Measurements from ENCODE around the gene BMPR1A.
A peak's percentile ranks its signal among the peaks of the same experiment; 100 is the strongest.

BMPR1A gene

DNA sequence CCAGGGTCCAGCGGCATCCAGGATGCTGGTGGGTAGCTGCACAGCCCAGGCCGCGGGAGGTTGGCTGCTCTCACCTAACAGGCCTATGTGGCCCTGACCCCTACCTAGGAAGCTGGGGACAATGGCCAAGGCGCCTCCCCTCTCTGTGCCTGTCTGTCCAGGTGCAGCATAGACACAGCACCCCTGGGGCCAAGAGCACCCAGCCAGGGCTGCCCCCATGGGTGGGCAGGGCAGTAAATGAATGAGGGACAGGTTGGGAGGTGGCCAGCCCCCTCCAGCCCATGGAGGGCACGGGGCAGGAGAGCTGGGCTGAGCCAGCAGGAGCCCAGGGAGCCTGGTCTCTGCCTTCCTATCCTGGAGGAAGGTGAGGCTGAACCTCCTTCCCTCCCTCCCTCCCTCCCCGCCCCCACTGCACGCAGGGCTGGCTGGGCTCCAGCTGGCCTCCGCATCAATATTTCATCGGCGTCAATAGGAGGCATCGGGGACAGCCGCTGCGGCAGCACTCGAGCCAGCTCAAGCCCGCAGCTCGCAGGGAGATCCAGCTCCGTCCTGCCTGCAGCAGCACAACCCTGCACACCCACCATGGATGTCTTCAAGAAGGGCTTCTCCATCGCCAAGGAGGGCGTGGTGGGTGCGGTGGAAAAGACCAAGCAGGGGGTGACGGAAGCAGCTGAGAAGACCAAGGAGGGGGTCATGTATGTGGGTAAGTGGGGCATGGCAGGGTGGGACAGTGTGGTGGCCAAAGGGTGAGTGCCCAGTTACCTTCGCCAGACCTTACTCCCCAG, 201.9 kb downstream of the BMPR1A start, which contains the start of gene SNCG:
SNCG (plus strand) TSS at position 484 of the 785 bp plus-strand sequence; CDS start at position 583, 99 bp downstream.
- DNase-seq, result no peak

DNA sequence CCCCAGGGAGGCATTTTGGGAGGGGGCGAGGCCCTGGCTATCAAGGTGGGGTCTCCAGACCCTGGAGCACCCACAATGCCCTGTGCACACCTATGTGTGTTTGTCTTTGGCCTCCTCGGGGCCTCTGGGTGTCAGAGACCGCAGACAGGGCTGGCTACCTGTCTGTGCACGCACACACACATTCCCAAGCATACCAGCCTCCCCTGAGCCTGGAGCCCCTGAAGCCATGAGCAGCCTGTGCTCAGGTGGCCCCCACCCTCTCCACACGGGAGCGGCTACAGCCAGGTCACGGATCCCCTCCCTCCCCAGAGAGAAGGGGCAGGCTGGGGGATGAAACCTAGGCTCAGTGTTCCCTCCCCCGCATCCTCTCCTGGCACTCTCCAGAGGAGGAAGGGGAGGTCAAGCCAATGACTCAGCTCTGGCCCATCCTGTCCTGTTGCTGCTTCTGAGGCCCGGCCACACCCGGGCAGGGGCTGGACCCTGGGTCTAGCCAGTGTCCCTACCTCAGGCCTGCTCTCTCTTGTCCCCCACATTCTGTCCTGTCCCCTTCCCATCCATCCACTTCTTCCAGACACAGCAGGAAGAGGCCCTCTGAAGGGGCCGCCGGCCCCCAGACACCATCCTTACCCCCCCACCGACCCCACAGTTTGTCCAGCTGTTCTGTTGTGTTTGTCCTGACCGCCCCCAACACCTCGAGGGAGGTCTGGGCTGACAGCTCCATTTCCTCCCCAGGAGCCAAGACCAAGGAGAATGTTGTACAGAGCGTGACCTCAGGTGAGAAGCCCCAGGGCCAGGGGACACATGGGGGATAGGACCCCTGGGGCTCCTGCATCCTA, 202.7 kb downstream of the BMPR1A start:
- DNase-seq, result peak; percentile 61

DNA sequence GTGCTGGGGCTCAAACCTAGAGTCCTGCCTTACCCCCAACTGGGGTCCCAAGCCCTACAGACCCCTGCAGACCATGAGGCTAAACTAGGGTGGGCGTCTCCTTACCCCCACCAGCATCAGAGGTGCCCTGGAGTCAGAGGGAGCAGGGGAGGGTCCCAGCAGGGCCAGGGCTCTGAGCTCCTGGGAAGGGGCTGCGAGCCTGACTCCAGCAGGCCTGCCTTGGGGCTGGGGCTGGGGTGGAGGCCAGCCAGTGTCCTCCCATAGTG, 203.3 kb downstream of the BMPR1A start:
- DNase-seq, result no peak

GRCh38 chr10:86960003-86960862, 203.8 kb downstream of the BMPR1A start:
- peak; percentile 76 for DNase-seq

DNA sequence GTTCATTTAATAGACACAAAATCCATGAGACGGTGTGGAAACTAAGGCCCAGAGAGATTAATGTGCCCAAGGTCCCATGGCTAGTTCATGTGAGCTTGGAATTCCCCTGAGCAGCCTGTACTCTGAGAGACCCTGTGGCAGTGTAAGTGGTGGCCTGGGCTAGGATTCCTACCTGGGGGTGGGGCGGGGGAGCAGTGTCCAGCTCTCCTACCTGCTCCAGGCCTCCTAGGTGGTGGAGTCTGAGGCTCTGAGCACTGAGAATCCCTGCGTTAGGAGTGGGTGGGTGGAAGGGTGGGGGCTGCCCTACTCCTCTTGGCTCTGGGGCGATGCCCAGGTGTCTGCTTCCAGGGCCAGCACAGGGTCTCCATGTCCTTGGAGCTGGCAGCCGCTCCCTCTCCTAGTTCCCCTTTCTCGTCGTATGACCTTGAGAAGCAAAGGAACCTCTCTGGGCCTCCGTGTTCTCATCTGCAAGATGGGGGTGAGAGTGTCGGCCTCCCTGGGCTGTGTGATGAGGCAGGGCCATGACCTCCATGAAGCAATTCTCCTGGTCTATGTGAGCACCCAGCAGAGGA, 204.5 kb downstream of the BMPR1A start:
- DNase-seq, result no peak

GRCh38 chr10:86961481-86962091, 205.2 kb downstream of the BMPR1A start:
- peak; percentile 49 for DNase-seq

DNA sequence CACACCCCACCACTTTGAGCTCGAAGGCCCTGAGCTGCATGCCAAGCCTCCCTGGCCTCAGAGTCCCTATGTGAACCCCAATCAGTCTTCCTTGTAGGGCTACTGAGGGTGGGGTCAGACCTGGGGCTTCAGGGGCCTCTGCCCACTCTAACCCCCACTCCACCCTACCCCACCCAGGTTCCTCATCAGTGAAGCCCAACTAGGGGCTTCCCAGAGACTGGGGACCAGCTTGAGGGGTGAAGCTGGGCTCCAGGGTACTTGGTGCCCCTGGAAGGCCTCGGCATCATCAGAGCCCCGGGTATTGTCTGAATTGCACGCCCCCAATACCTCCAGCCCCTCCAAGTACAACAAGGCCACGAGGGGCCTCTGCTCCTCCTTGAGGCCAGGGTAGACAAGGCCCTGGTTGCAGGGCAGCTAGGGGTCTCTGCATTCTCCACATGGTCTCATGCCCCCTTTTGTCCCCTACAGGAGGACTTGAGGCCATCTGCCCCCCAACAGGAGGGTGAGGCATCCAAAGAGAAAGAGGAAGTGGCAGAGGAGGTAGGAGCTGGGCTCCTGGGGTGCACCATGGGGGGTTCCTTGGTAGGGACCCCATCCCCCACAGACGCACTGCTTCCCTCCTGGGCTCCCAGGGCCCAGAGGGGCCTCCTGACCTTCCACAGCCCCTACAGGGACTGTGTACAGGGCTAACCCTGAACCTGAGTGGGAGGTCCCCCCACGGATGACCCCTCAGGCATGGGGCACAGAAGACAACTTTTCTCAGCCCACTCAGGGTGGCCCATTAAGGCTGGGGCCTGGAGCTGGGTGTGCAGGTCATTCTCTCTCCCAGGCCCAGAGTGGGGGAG, 205.9 kb downstream of the BMPR1A start:
- no peak for DNase-seq

GRCh38 chr10:86962981-86963310, 206.5 kb downstream of the BMPR1A start:
- no peak for DNase-seq

DNA sequence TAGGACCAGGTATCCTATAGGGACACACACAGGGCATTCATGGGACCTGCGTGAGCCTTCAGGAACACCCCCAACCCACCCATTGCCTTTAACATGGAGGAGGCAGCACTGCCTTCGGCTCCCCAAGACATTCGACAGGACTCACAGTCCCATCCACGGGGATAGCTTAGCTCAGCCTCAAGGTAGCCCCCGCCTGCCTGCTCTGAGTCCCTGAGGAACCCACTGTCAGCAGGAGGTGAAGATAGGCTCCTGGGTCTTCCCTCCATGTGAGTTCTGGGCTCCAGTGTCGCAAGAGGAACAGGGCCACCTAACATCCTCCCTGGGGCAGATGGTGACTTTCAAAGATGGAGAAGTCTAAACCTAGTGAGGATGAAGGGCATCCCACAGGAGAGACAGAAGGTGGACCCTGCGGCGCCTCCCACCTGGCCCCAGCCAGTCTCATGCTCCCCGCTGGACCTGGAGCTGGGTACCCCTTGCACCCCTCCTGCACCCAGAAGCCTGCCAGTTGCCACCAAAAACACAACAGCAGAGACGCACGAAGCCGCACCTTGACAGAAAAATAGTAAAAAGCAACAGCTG, 207.0 kb downstream of the BMPR1A start:
- DNase-seq, result no peak

- DNase-seq, result no peak
These were observed 207.8 kb downstream of the BMPR1A start for GRCh38 chr10:86964061-86964846.

GRCh38 chr10:86964847-86965190, 208.4 kb downstream of the BMPR1A start:
- DNase-seq, result no peak

DNA sequence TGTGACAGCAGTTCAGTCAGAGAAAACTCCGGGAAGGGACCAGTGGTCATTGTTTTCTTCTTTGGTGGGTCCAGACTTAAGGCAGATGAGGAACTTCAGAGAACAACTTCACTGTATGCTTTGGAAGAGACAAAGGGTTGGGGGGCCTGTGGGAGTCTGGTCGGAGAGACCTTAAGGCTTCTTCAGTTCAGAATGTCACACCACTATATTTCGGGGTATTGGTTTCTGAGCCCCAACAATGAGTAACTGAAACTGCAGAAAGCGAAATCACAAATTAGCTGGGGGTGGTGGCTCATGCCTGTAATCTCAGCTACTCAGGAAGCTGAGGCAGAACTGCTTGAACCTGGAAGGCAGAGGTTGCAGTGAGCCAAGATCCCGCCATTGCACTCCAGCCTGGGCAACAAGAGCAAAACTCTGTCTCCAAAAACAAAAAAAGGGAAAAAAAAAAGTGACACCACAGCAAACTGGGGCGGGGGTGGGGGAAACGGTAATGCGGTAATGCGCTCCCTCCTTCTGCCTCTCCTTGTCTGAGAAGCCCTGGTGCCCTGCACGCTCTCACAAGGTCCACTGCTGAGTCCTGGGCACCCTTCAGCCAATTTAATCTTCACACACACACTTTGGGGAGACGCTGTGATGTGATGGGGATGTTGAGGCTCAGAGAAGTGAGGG, 209.7 kb downstream of the BMPR1A start:
- DNase-seq, result no peak

GRCh38 chr10:86967481-86967941, 211.1 kb downstream of the BMPR1A start:
- no peak for DNase-seq

DNA sequence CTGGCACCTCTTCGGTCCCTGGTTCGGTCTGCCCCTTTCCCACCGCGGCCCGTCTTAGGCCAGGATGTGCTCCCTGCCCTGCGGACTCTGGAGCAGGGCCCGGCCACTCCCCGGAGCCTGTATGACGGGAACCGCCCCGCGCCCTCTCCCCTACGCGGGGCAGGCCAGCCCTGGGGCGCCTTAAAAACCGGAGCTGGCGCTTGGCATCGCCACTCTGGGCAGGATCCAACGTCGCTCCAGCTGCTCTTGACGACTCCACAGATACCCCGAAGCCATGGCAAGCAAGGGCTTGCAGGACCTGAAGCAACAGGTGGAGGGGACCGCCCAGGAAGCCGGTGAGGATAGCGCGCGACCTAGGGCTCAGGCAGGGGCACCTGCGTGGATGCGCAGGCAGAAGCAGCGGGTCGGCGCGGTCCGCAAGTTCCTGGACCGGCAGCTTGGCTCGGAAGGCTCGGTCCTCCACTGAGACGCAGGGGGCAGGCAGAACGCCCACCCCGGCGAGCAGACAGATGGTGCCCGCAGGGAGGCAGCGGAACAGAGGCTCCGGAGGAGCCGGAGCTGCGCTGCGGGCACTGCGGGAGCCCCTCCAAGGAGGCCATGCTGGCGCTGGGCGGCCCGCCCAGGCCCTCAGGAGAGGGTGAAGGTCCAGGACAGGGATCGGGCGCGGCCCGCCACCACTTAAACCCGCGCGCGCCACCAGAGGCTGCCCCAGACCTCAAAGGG, 212.0 kb downstream of the BMPR1A start, which contains the start of gene ADIRF:
ADIRF (plus strand) TSS at position 212 of the 723 bp plus-strand sequence; CDS start at position 275, 63 bp downstream.
- no peak for DNase-seq

DNA sequence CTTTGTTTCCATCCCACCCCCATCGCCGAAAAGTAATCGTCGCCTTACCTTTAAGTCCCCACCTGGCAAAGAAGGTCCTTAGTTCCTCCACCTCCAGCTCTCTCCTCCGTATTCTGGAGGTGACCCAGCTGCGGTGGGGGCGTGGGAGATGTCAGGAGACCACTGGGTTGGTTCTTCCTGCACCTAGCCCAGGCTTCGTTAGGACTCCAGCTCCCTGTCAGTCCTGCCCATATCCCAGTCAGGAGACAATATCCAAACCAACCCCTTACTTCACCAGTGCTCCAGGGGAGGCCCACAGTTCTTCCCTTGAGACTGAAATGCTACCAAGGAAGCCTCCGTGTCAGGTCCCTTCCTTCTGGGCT, 212.6 kb downstream of the BMPR1A start:
- no peak for DNase-seq

GRCh38 chr10:86969421-86970041, 213.1 kb downstream of the BMPR1A start:
- DNase-seq, result no peak

- peak; percentile 45 for DNase-seq
These were observed 214.0 kb downstream of the BMPR1A start for GRCh38 chr10:86970162-86970981.

GRCh38 chr10:86970982-86971231, 214.5 kb downstream of the BMPR1A start:
- DNase-seq, result no peak

All from HCEC 1CT (cell line).